Activated CD4-positive, alpha-beta T cell treated with anti-CD3 and anti-CD28 coated beads, Interleukin-2, amount 50 U/mL, for 24 hours (primary cell): ENCODE data around the gene RASA3.

Experiments
- DNase-seq, 2 donors: peaks; one replicate each; pipeline ENCODE4 v3.0.0-alpha.2; 2020; ENCODE audit warnings: low read depth in 1 of 2, low spot score in 1 of 2

Gene RASA3

GRCh38 chr13:114069376-114070097 lies 62.9 kb downstream of the RASA3 start:
- DNase-seq: no peak

- DNase-seq: no peak
Observed at GRCh38 chr13:114068656-114069318, 63.6 kb downstream of the RASA3 start.

GRCh38 chr13:114067886-114068651 lies 64.4 kb downstream of the RASA3 start:
- peak in 1 of 2 donors; percentile 34 for DNase-seq

- DNase-seq: peak; percentile 21 to 63
Observed at GRCh38 chr13:114067381-114067885, 65.0 kb downstream of the RASA3 start.

GRCh38 chr13:114066956-114067355 lies 65.5 kb downstream of the RASA3 start:
- no peak for DNase-seq

GRCh38 chr13:114065926-114066774 lies 66.3 kb downstream of the RASA3 start:
- no peak for DNase-seq

GRCh38 chr13:114065141-114065925 lies 67.1 kb downstream of the RASA3 start:
- peak; percentile 53 to 80 for DNase-seq

- no peak for DNase-seq
Observed at GRCh38 chr13:114064450-114065140, 67.8 kb downstream of the RASA3 start.

- no peak for DNase-seq
Observed at GRCh38 chr13:114063545-114064449, 68.6 kb downstream of the RASA3 start.

- DNase-seq: no peak
Observed at GRCh38 chr13:114062754-114063153, 69.7 kb downstream of the RASA3 start.

- no peak for DNase-seq
Observed at GRCh38 chr13:114062341-114062740, 70.1 kb downstream of the RASA3 start.

- DNase-seq: no peak
Observed at GRCh38 chr13:114061744-114062143, 70.7 kb downstream of the RASA3 start.

- DNase-seq: no peak
Observed at GRCh38 chr13:114061047-114061446, 71.4 kb downstream of the RASA3 start.

- DNase-seq: no peak
Observed at GRCh38 chr13:114059946-114060860, 72.2 kb downstream of the RASA3 start.

GRCh38 chr13:114059428-114059827 lies 73.0 kb downstream of the RASA3 start:
- DNase-seq: no peak

GRCh38 chr13:114058051-114058867 lies 74.2 kb downstream of the RASA3 start:
- DNase-seq: no peak
